Measurements from ENCODE around the gene PRR36. TPM values are rescaled to one million over a fixed set of nuclear protein-coding genes. Genes with fewer than 3 reads are reported as not detected.

The PRR36 gene
- total RNA-seq, 2 experiments from 2014 or later, result 0.06 to 0.17 TPM

GRCh38 chr19:7841751-7842660, 32.2 kb downstream of the PRR36 start:
- POLR2A ChIA-PET, result no interaction called here
- CTCF ChIA-PET, result no interaction called here

- ChIA-PET POLR2A (no interaction called here), CTCF (no interaction called here)
Observed at GRCh38 chr19:7840629-7841028, 33.6 kb downstream of the PRR36 start.

- ChIA-PET CTCF (no interaction called here), POLR2A (no interaction called here)
Observed at GRCh38 chr19:7839476-7839875, 34.7 kb downstream of the PRR36 start.

GRCh38 chr19:7833225-7834099, 40.7 kb downstream of the PRR36 start:
- ChIA-PET POLR2A (no interaction called here), CTCF (no interaction called here)

GRCh38 chr19:7832781-7833180, 41.4 kb downstream of the PRR36 start:
- POLR2A ChIA-PET, result no interaction called here
- CTCF ChIA-PET, result no interaction called here

GRCh38 chr19:7832009-7832408, 42.2 kb downstream of the PRR36 start:
- POLR2A ChIA-PET, result no interaction called here

GRCh38 chr19:7831452-7831851, 42.7 kb downstream of the PRR36 start:
- POLR2A ChIA-PET, result no interaction called here
- CTCF ChIA-PET, result interaction anchor here (0.6 to 1.4 kb wide), 3 partner anchors 10 to 263 kb away, joined by 4 to 6 read pairs (median 4); no protein-coding TSS in a partner anchor

More at GRCh38 chr19:7832009-7832408, 42.2 kb downstream of the PRR36 start:
- CTCF ChIA-PET, result interaction anchor here (1.4 kb wide), 1 partner anchor 22 kb away, joined by 4 read pairs; no protein-coding TSS in a partner anchor

- POLR2A ChIA-PET, result interaction anchor here (0.6 to 0.8 kb wide), 3 partner anchors 9 to 67 kb away, joined by 5 to 6 read pairs (median 5); no protein-coding TSS in a partner anchor
- CTCF ChIA-PET, result interaction anchor here (0.6 to 1.4 kb wide), 4 partner anchors 9 to 263 kb away, joined by 4 to 6 read pairs (median 4); no protein-coding TSS in a partner anchor
Observed at GRCh38 chr19:7830823-7831222, 43.4 kb downstream of the PRR36 start.

- ChIA-PET POLR2A (interaction anchor here (0.7 to 0.8 kb wide), 2 partner anchors 9 to 39 kb away, joined by 5 to 6 read pairs; no protein-coding TSS in a partner anchor), CTCF (interaction anchor here (0.6 to 1.3 kb wide), 3 partner anchors 55 to 494 kb away, joined by 3 to 6 read pairs (median 4); no protein-coding TSS in a partner anchor)
Observed at GRCh38 chr19:7830272-7830771, 43.9 kb downstream of the PRR36 start.

- ChIA-PET CTCF (interaction anchor here (0.6 kb wide), 1 partner anchor 494 kb away, joined by 3 read pairs; no protein-coding TSS in a partner anchor), POLR2A (no interaction called here)
Observed at GRCh38 chr19:7829561-7830271, 44.5 kb downstream of the PRR36 start, which contains the start of gene EVI5L. EVI5L (plus strand) TSS chr19:7830218; CDS start chr19:7846543, 16,325 bp downstream.

GRCh38 chr19:7829166-7829520, 45.0 kb downstream of the PRR36 start:
- POLR2A ChIA-PET, result no interaction called here
- CTCF ChIA-PET, result interaction anchor here (1.0 kb wide), 1 partner anchor 40 kb away, joined by 3 read pairs; no protein-coding TSS in a partner anchor

GRCh38 chr19:7823686-7824301, 50.4 kb downstream of the PRR36 start:
- ChIA-PET POLR2A (no interaction called here), CTCF (interaction anchor here (0.7 kb wide), 1 partner anchor 584 kb away, joined by 3 read pairs; no protein-coding TSS in a partner anchor)

GRCh38 chr19:7822910-7823515, 51.2 kb downstream of the PRR36 start:
- ChIA-PET CTCF (no interaction called here), POLR2A (no interaction called here)

GRCh38 chr19:7820588-7820987, 53.6 kb downstream of the PRR36 start:
- CTCF ChIA-PET, result no interaction called here
- POLR2A ChIA-PET, result no interaction called here

GRCh38 chr19:7819337-7819736, 54.9 kb downstream of the PRR36 start:
- ChIA-PET POLR2A (no interaction called here), CTCF (interaction anchor here (0.6 to 1.3 kb wide), 2 partner anchors 77 to 251 kb away, joined by 3 to 4 read pairs; no protein-coding TSS in a partner anchor)

GRCh38 chr19:7818806-7819205, 55.4 kb downstream of the PRR36 start:
- POLR2A ChIA-PET, result no interaction called here
- CTCF ChIA-PET, result interaction anchor here (1.3 kb wide), 1 partner anchor 250 kb away, joined by 3 read pairs; no protein-coding TSS in a partner anchor

Measured in activated CD8-positive, alpha-beta memory T cell treated with anti-CD3 and anti-CD28 coated beads for 36 hours (primary cell).